AG04449 (cell line): ENCODE results near the gene GLT6D1.
"Not testable (repeated sequence)": the region's sequence is repeated elsewhere in the genome, so short reads cannot be mapped to it uniquely, and the experiment has no call there.

ENCODE experiments used
- CTCF ChIA-PET: fragments of 350-600 bp; formaldehyde crosslinking; extraction: SDS; loops from one replicate; lab custom pipeline; 2021; ENCODE audit warnings: antibody characterized with exemption; lab: Yijun Ruan, JAX
- POLR2A ChIA-PET: fragments of 400-600, 350-600 bp; formaldehyde crosslinking; extraction: SDS; loops from one replicate; lab custom pipeline; 2020; ENCODE audit warnings: antibody characterized with exemption, inconsistent platforms; lab: Yijun Ruan, JAX
- DNase-seq: peaks from one replicate; pipeline ENCODE4 v3.0.0-alpha.2; 2010; ENCODE audit warnings: low read depth, low spot score
- H3K4me3 ChIP-seq: 2 replicates; pipeline ENCODE4 v1.5.1; 2011; ENCODE audit warnings: low read depth, mild to moderate bottlenecking, control low read depth, low read length
- TF ChIP-seq, protein P1 (sequence below): IDR thresholded peaks from one replicate; pipeline ENCODE4 v1.5.1; 2011; ENCODE audit warnings: mild to moderate bottlenecking, moderate library complexity, low read length, control low read depth, inconsistent platforms; ENCODE audit not compliant: insufficient read depth; ENCODE audit errors: missing control alignments

GLT6D1 gene

DNA sequence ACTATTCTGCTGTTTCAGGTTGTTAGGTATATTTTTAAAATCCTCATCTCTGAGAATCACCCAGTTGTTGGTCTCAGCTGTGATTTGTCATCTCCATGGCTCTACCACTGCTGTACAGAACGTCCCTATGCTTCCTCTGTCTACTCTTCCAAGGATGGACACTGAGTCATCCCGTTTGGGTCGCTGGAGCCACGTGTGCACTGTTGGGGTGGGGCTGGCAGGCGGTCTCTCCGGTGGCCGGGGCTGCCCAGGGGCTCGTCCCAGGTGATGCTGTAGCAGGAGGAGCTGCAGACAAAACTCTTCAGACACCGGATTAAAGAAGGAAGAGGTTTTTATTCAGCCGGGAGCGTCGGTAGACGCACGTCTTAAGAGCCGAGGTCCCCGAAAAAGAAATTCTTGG lies 40.7 kb upstream of the GLT6D1 start:
- H3K4me3 ChIP-seq = no peak overlapping the region
- CTCF ChIA-PET = no interaction called here
- POLR2A ChIA-PET = no interaction called here
- no peak for DNase-seq
- TF ChIP-seq, protein P1, sequence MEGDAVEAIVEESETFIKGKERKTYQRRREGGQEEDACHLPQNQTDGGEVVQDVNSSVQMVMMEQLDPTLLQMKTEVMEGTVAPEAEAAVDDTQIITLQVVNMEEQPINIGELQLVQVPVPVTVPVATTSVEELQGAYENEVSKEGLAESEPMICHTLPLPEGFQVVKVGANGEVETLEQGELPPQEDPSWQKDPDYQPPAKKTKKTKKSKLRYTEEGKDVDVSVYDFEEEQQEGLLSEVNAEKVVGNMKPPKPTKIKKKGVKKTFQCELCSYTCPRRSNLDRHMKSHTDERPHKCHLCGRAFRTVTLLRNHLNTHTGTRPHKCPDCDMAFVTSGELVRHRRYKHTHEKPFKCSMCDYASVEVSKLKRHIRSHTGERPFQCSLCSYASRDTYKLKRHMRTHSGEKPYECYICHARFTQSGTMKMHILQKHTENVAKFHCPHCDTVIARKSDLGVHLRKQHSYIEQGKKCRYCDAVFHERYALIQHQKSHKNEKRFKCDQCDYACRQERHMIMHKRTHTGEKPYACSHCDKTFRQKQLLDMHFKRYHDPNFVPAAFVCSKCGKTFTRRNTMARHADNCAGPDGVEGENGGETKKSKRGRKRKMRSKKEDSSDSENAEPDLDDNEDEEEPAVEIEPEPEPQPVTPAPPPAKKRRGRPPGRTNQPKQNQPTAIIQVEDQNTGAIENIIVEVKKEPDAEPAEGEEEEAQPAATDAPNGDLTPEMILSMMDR = no peak

DNA sequence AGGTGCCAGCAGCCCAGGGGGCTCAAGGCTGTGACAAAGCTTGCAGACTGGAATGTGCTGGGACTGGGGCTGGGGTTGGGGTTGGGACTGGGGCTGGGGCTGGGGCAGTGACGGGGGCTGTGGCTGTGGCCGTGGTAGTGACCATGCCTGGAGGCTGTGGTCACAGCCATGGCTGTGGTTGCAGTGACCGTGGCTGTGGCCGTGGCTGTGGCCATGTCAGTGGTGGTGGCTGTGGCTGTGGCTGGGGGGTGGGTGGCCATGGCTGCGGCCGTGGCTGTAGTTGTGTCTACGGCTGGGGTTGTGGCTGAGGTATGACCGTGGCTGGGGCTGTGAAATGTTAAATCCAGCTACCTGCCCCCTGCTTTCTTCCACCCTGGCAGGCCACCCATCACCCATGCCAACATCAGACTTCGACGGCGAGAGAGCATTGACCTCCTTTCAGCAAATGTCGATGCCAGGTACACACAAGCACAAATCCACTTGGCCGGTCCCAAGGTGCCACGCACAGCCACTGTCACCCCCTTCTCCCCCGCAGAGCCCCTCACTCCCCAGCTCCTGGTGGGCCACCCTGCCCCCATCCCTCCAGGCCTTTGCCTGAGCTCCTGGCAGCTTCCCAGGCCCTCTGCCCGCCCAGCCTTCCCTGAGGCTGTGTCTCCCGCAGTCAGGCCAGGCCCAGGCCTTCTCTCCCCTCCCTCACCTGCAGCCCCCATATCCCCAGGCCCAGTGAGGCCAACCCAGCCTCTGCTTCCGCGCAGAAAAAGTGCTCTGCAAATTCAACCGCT lies 39.1 kb upstream of the GLT6D1 start:
- ChIA-PET POLR2A (no interaction called here), CTCF (no interaction called here)
- TF ChIP-seq, protein P1 = no peak
- H3K4me3 ChIP-seq = no peak overlapping the region
- no peak for DNase-seq

DNA sequence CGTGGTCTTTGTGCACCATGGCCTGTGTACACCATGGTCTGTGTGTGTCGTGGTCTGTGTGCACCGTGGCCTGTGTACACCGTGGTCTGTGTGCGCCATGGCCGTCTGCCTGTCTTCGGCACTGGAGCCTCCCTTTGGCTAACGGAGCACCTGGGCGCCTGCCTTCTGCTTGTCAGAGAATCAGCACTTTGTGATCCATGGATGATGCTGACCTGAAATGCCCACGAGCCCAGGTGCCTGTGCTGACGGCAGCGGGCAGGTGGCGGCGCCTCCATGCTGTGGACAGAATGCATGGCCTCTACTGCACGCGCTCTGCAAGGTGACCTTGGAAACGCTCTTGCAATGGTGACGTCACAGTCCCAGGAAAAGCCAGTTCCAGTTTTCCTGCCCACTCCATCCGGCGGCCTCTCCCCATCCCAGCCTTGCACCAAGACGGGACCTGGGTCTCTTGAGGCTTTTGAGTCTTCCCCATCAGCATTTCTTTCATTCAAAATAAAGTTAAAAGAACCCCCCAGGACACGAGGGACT lies 38.4 kb upstream of the GLT6D1 start:
- POLR2A ChIA-PET = no interaction called here
- CTCF ChIA-PET = interaction anchor here (0.5 kb wide), 1 partner anchor 16 kb away, joined by 3 read pairs; no protein-coding TSS in a partner anchor
- DNase-seq = no peak
- H3K4me3 ChIP-seq = no peak overlapping the region
- TF ChIP-seq, protein P1 = no peak

DNA sequence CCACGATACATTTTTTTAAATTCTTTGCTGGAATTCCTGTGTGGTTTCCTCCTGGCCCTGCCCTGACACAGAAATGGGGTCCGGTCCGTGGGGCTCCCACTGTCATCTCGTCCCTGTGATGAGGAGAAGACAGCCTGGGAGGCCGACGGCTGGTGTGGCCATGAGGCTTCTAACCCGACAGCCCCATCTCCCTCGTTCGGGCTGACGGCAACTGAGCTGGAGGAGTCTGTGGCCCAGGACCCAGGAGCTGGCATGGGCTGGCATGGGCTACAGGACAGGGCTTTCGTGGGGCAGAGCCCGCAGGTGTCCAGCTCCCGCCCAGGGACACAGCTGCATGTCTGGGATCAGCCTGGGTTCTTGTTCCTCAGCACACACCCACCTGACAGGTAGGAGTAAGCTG lies 37.6 kb upstream of the GLT6D1 start:
- POLR2A ChIA-PET = no interaction called here
- TF ChIP-seq, protein P1 = no peak
- CTCF ChIA-PET = interaction anchor here (0.5 kb wide), 1 partner anchor 15 kb away, joined by 3 read pairs; no protein-coding TSS in a partner anchor
- no peak for DNase-seq
- no peak overlapping the region for H3K4me3 ChIP-seq

DNA sequence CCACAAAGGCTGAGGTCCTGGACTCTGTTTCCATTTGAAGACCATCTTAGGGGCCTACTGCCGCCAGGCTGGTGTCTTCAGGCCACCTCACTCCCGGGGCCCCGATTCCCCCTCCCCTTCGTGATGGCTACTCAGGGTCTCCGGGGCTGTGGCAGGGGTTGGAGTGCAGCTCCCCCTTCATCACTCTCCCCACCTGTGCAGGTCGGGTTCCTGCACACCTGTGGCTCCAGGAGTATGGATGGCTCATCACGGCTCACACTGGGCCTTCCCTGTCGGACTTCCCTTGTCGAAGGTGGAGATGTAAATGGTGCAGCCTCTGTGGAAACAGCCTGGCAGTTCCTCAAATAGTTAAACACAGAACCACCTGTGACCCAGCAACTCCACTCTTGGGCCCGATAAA lies 35.6 kb upstream of the GLT6D1 start:
- CTCF ChIA-PET = no interaction called here
- TF ChIP-seq, protein P1 = no peak
- POLR2A ChIA-PET = no interaction called here
- no peak overlapping the region for H3K4me3 ChIP-seq
- DNase-seq = no peak

DNA sequence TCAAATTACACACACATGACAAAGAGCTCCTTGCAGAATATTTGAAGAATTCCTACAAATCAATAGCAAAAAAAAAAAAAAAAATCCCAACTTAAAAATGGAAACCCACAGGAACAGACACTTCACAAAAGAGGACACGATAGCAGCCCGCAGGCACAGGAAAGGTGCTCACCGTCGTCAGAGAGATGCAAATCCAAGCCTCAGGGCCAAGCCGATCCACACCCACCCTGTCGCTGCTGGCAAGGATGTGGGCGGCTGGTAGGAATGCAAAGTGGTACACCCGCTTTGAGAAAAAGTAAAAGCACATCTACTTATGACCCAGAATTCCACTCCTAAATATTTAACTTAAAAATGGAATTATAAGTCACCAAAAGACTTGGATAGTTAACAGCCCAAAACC lies 34.6 kb upstream of the GLT6D1 start:
- CTCF ChIA-PET = no interaction called here
- DNase-seq = no peak
- TF ChIP-seq, protein P1 = no peak
- no peak overlapping the region for H3K4me3 ChIP-seq
- POLR2A ChIA-PET = no interaction called here

DNA sequence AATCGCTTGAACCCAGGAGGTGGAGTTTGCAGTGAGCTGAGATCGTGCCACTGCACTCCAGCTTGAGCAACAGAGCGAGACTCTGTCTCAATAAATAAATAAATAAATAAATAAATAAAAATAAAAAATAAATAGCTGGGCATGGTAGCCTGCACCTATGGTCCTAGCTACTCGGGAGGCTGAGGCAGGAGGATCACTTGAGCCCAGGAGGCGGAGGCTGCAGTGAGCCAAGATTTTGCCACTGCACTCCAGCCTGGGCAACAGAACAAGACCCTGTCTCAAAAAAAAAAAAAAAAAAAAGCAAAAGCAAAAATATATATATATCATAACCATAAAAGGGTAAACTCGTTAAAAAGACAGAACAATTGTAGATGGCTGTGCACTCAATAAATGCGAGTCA lies 33.4 kb upstream of the GLT6D1 start:
- DNase-seq, H3K4me3 ChIP-seq, POLR2A ChIA-PET: not testable (repeated sequence)
- CTCF ChIA-PET = interaction anchor here (0.7 kb wide), 1 partner anchor 30 kb away, joined by 3 read pairs; no protein-coding TSS in a partner anchor
